Thoracic aorta (tissue), 2 donors: ENCODE measurements around the gene TEX29. TPM values are rescaled to one million over a fixed set of nuclear protein-coding genes. Genes with fewer than 3 reads are reported as not detected.

ENCODE experiments used
- ATAC-seq: fragments of 150-250 bp; one replicate; pipeline ENCODE4 v1.8.0; 2017; ENCODE audit warnings: low read depth; ENCODE audit not compliant: insufficient number of reproducible peaks, low FRiP score
- DNase-seq: peaks from one replicate; pipeline ENCODE4 v3.0.0-alpha.2; 2020; ENCODE audit warnings: low spot score
- H3K27ac ChIP-seq, 2 donors: fragments of 200-600 bp; sonication (generic); 1 replicate in 1 of 2; 2 replicates in 1 of 2; pipeline ENCODE4 v1.5.1; 2016; ENCODE audit warnings: mild to moderate bottlenecking in 2 of 2, moderate library complexity in 2 of 2
- H3K27me3 ChIP-seq: fragments of 200-600 bp; sonication (generic); replicated peaks from 2 replicates; pipeline ENCODE4 v1.6.0; 2016; ENCODE audit warnings: mild to moderate bottlenecking; ENCODE audit not compliant: insufficient read depth
- H3K36me3 ChIP-seq: fragments of 200-600 bp; sonication (generic); one replicate; pipeline ENCODE4 v1.5.1; 2016
- H3K4me1 ChIP-seq, 2 donors: fragments of 200-600 bp; sonication (generic); 1 replicate in 1 of 2; 2 replicates in 1 of 2; pipeline versions ENCODE4 v1.5.1 to v1.6.0; 2016; ENCODE audit warnings: low read depth in 2 of 2, mild to moderate bottlenecking in 1 of 2; ENCODE audit not compliant: control insufficient read depth in 1 of 2
- H3K4me3 ChIP-seq: fragments of 200-600 bp; sonication (generic); 2 replicates; pipeline ENCODE4 v1.5.1; 2016; ENCODE audit warnings: mild to moderate bottlenecking
- H3K9me3 ChIP-seq: fragments of 200-600 bp; sonication (generic); 2 replicates; pipeline ENCODE4 v1.5.1; 2016
- CTCF ChIP-seq: fragments of 200-600 bp; sonication (generic); IDR thresholded peaks from one replicate; pipeline ENCODE4 v1.5.1; 2019; ENCODE audit warnings: antibody characterized with exemption
- total RNA-seq, 2 donors: library from RNA; depleted of rRNA; stranded (reverse); fragments of >200 nt; gene quantifications; one replicate each; pipeline versions ENCODE4 v1.1.0 to v1.2.3, GENCODE V29; 2016

TEX29 gene
- total RNA-seq, 2 donors from 2014 or later, result not detected

GRCh38 chr13:111296417-111296816 is 24.0 kb upstream of the TEX29 start:
- Histone ChIP-seq H3K4me3 (no peak overlapping the region), H3K9me3 (no peaks in the 10 kb centered on the region), H3K27me3 (no peaks in the 10 kb centered on the region), H3K27ac (no peak overlapping the region), H3K36me3 (peaks cover 37% of the 10 kb centered on the region), H3K4me1 (no peaks in the 10 kb centered on the region)
- TF ChIP-seq CTCF, result no peak
- ATAC-seq, result no peak
- DNase-seq, result no peak

- no peak overlapping the region for H3K4me3 ChIP-seq
- TF ChIP-seq CTCF, result no peak
- DNase-seq (no peak), ATAC-seq (no peak)
- H3K27ac ChIP-seq, result no peak overlapping the region
- no peaks in the 10 kb centered on the region for H3K9me3 ChIP-seq
- peaks cover 44% of the 10 kb centered on the region for H3K36me3 ChIP-seq
- H3K27me3 ChIP-seq, result no peaks in the 10 kb centered on the region
- H3K4me1 ChIP-seq, result no peaks in the 10 kb centered on the region
Measured at GRCh38 chr13:111298214-111298975, 22.0 kb upstream of the TEX29 start.

GRCh38 chr13:111302045-111302726 is 18.3 kb upstream of the TEX29 start:
- no peaks in the 10 kb centered on the region for H3K27me3 ChIP-seq
- TF ChIP-seq CTCF, result no peak
- H3K27ac ChIP-seq, result no peak overlapping the region
- ATAC-seq (no peak), DNase-seq (no peak)
- H3K9me3 ChIP-seq, result no peaks in the 10 kb centered on the region
- peaks cover 63% of the 10 kb centered on the region for H3K36me3 ChIP-seq
- H3K4me1 ChIP-seq, result no peaks in the 10 kb centered on the region
- no peak overlapping the region for H3K4me3 ChIP-seq

GRCh38 chr13:111303559-111303958 is 16.9 kb upstream of the TEX29 start:
- H3K27ac ChIP-seq, result no peak overlapping the region
- ATAC-seq (no peak), DNase-seq (no peak)
- H3K27me3 ChIP-seq, result no peaks in the 10 kb centered on the region
- no peak overlapping the region for H3K4me3 ChIP-seq
- no peak for TF ChIP-seq CTCF
- H3K9me3 ChIP-seq, result no peaks in the 10 kb centered on the region
- H3K36me3 ChIP-seq, result peaks cover 70% of the 10 kb centered on the region
- no peaks in the 10 kb centered on the region for H3K4me1 ChIP-seq

- DNase-seq (no peak), ATAC-seq (no peak)
Measured at GRCh38 chr13:111304041-111304544, 16.3 kb upstream of the TEX29 start.

More at GRCh38 chr13:111304041-111304544, 16.3 kb upstream of the TEX29 start:
- Histone ChIP-seq H3K4me1 (no peaks in the 10 kb centered on the region), H3K36me3 (peaks cover 68% of the 10 kb centered on the region), H3K27ac (no peak overlapping the region), H3K27me3 (no peaks in the 10 kb centered on the region), H3K9me3 (no peaks in the 10 kb centered on the region), H3K4me3 (no peak overlapping the region)
- TF ChIP-seq CTCF, result no peak
